HUES6 (cell line): ENCODE results near the gene MEIOC.
"Not testable (repeated sequence)": the region's sequence is repeated elsewhere in the genome, so short reads cannot be mapped to it uniquely, and the experiment has no call there.

ENCODE experiments used
- H3K27ac ChIP-seq: 2 replicates; pipeline ENCODE4 v1.7.0; 2013; ENCODE audit warnings: low read depth, mild to moderate bottlenecking, low read length, inconsistent platforms
- H3K27me3 ChIP-seq: 2 replicates; pipeline ENCODE4 v1.6.1; 2013; ENCODE audit warnings: low read length; ENCODE audit not compliant: control insufficient read depth, insufficient read depth
- H3K36me3 ChIP-seq: 2 replicates; pipeline ENCODE4 v1.6.1; 2013; ENCODE audit warnings: low read length; ENCODE audit not compliant: control insufficient read depth, insufficient read depth
- H3K4me1 ChIP-seq: 2 replicates; pipeline ENCODE4 v1.6.1; 2013; ENCODE audit warnings: low read length; ENCODE audit not compliant: control insufficient read depth, insufficient read depth
- H3K4me3 ChIP-seq: 2 replicates; pipeline ENCODE4 v1.5.1; 2013; ENCODE audit warnings: low read depth, low read length
- H3K9ac ChIP-seq: one replicate; pipeline ENCODE4 v1.6.1; 2013; ENCODE audit warnings: mild to moderate bottlenecking, low read length
- H3K9me3 ChIP-seq: 2 replicates; pipeline ENCODE4 v1.6.1; 2013; ENCODE audit warnings: low read depth, low read length; ENCODE audit not compliant: control insufficient read depth, insufficient read depth

Gene MEIOC

DNA sequence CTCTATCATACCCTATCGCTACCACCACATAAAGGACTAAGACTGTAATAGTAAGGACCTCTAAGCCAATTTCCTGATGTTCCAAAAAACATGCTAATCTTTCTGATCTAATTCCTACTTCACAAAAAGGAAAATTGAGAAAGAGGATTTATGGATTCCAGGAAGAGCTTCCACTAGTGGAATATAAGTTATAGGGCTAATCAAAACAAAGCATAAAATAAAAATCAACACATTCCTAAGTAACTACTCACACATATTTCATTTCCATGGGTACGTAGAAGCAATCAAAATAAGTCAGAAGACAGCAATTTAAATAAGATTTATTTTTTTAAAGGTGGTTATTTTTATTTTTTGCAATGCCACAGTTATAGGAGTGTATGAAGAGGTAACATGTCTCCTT lies 20.9 kb downstream of the MEIOC start:
- Histone ChIP-seq H3K9me3 (no peaks in the 10 kb centered on the region), H3K27me3 (no peaks in the 10 kb centered on the region), H3K36me3 (peaks cover 28% of the 10 kb centered on the region), H3K9ac (no peak overlapping the region), H3K4me1 (no peaks in the 10 kb centered on the region), H3K27ac (no peak overlapping the region), H3K4me3 (no peak overlapping the region)

- H3K4me3 ChIP-seq, H3K27ac ChIP-seq, H3K27me3 ChIP-seq, H3K9ac ChIP-seq, H3K4me1 ChIP-seq, H3K9me3 ChIP-seq: not testable (repeated sequence)
- peaks cover 41% of the 10 kb centered on the region for H3K36me3 ChIP-seq
Observed at GRCh38 chr17:44683303-44683702, 27.0 kb downstream of the MEIOC start.

DNA sequence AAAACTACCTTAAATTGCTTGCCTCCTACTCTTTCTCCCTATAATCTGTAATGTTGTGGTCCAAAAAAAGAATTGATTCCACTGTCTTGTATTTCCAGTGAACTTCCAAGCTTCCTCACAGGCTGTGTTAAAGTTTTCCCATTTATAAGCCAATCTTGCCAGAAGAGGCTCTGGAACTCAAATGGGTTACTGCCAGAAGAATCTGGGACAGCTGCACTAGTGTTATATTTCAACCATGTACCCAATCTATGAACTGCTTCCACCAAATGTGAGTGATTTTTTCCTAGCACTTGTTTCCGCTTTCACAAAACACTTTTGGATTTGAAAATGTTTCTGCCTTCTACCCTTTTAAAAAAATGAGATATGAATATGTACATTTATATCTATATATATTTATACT lies 31.5 kb downstream of the MEIOC start:
- H3K9ac ChIP-seq = no peak overlapping the region
- no peaks in the 10 kb centered on the region for H3K9me3 ChIP-seq
- no peak overlapping the region for H3K27ac ChIP-seq
- H3K4me3 ChIP-seq = no peak overlapping the region
- H3K27me3 ChIP-seq = no peaks in the 10 kb centered on the region
- H3K4me1 ChIP-seq = peaks cover 6% of the 10 kb centered on the region
- peaks cover 15% of the 10 kb centered on the region for H3K36me3 ChIP-seq

DNA sequence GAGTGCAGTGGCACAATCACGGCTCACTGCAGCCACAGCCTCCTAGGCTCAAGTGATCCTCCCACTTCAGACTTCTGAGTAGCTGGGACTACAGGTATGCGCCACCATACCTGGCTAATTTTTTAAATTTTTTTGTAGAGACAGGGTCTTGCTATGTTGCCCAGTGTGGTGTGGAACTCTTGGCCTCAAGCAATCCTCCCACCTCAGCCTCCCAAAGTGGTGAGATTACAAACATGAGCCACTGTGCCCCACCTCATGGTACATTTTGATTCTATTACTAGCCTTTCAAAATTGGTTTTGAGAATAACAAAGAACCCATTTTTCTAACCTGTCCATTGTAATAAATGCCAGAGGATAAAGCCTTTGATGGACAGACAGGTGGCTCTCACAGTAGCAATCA lies 31.9 kb downstream of the MEIOC start:
- H3K9ac ChIP-seq = no peak overlapping the region
- H3K27ac ChIP-seq = no peak overlapping the region
- H3K27me3 ChIP-seq = no peaks in the 10 kb centered on the region
- peaks cover 10% of the 10 kb centered on the region for H3K36me3 ChIP-seq
- H3K4me3 ChIP-seq = peak overlapping the region; percentile 97
- H3K4me1 ChIP-seq = peaks cover 6% of the 10 kb centered on the region
- H3K9me3 ChIP-seq = no peaks in the 10 kb centered on the region

DNA sequence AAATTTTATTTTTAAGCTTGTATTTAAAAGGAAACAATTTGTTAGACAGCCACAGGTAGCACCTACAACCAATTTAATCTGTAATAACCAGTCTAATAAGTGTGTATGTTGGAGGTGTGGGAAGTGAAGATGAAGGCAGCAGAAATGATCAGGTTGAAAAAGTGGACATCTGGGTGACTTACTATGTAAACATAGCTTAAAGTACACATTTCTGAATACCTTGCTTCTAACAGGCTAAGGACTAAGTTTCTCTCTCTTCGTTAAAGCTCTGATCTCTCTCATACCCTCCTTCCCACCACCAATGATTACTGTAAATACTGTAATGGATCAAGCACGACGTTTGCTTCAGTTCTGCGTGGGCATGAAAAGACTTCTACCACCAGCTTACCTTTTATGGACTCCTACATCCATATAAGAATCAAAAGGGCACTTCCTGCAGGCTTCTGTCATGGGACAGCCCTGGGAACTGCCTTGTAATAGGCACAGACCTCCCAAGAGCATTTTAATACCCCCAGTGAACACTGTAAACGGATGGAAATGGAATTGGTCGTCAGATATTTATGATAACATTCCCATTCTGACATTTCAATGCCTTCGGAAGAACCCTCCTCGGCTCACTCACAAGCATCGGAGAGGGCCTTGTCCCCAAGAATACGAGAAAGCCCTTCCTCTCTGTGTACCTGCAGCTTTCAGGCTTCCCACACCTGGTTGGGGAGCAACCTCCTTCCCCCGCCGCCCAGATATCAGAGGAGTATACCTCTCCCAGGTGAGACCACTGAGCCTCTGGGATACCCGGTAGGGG lies 32.6 kb downstream of the MEIOC start:
- H3K4me1 ChIP-seq = peaks cover 6% of the 10 kb centered on the region
- no peaks in the 10 kb centered on the region for H3K27me3 ChIP-seq
- H3K9me3 ChIP-seq = no peaks in the 10 kb centered on the region
- peak overlapping the region; percentile 97 for H3K4me3 ChIP-seq
- peaks cover 4% of the 10 kb centered on the region; the same call in 1 of the 2 replicates for H3K36me3 ChIP-seq
- H3K9ac ChIP-seq = peak overlapping the region; percentile 96
- peak overlapping the region; percentile 70 for H3K27ac ChIP-seq

DNA sequence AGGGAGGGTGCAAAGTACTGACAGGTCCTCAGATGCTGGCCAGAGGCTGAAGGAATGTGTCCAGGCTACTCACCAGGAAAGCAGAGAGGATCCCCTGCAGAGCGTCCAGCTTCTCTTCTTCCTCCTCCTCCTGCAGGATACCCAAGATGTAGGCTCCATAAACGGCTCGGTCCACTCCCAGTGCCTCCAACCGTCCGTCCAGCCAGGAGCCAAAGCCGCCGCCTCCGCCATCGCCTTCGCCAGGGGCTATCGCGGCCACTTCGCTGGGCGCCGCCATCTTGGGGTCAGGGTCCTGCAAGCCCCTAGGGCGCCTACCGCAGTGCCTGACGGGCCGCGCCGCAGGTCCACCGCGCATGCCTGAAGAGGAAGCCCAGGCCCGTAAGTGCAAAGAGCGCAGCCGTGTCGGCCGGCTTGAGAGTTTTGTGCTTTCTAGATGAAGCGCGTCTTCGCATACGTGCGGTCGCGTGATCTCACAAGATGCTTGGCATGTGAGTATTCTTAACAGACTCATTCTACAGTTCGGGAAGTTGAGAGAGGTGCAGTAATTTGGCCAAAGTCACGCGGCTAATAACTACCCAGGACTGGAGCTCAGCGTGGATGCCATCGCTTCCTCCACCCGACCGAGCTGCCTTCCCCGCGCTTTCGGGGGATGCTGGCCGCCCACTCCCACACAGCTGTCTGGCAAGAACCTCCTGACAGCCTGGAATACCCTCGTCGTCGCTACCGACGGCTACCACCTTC lies 33.4 kb downstream of the MEIOC start, which contains the start of gene CCDC43:
Gene CCDC43 (minus strand): TSS at position 300 of the 741 bp plus-strand sequence. CDS start 23 bp downstream, at position 277.
- H3K36me3 ChIP-seq = 0 out of 2 replicates have a peak, but pooled peaks cover 3% of the 10 kb centered on the region
- peak within 1 kb of the TSS; percentile 97 for H3K4me3 ChIP-seq
- H3K27me3 ChIP-seq = no peaks in the 10 kb centered on the region
- peak within 1 kb of the TSS; percentile 96 for H3K9ac ChIP-seq
- no peaks in the 10 kb centered on the region for H3K9me3 ChIP-seq
- peaks cover 6% of the 10 kb centered on the region for H3K4me1 ChIP-seq
- peak within 1 kb of the TSS; percentile 70 for H3K27ac ChIP-seq

DNA sequence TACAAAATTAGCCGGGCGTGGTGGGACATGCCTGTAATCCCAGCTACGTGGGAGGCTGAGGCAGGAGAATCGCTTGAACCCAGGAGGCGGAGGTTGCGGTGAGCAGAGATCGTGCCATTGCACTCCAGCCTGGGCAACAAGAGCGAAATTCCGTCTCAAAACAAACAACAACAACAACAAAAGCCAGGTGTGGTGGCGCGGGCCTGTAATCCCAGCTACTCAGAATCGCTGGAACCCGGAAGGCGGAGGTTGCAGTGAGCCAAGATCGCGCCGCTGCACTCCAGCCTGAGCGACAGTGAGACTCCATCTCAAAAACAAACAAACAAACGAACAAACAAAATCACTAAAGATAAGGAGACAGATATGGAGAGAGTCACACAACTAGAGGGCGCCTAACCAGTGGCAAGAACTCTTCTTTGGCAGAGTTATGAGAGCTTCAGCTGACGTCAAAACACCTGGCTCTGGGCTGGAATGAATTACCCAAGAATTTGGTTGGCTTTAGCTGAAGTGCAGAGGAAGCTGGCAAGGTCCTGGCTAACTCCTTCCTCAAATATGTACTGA lies 34.6 kb downstream of the MEIOC start:
- not testable (repeated sequence) for H3K4me3 ChIP-seq, H3K9ac ChIP-seq, H3K27ac ChIP-seq, H3K36me3 ChIP-seq, H3K4me1 ChIP-seq, H3K27me3 ChIP-seq, H3K9me3 ChIP-seq

- H3K4me1 ChIP-seq = peaks cover 6% of the 10 kb centered on the region
- no peak overlapping the region for H3K4me3 ChIP-seq
- H3K27ac ChIP-seq = no peak overlapping the region
- H3K9ac ChIP-seq = no peak overlapping the region
- H3K36me3 ChIP-seq = no peaks in the 10 kb centered on the region
- H3K9me3 ChIP-seq = no peaks in the 10 kb centered on the region
- H3K27me3 ChIP-seq = no peaks in the 10 kb centered on the region
Observed at GRCh38 chr17:44693609-44694008, 37.3 kb downstream of the MEIOC start.

GRCh38 chr17:44700288-44700687 lies 44.0 kb downstream of the MEIOC start:
- not testable (repeated sequence) for H3K9me3 ChIP-seq, H3K27ac ChIP-seq, H3K4me3 ChIP-seq, H3K36me3 ChIP-seq, H3K27me3 ChIP-seq, H3K9ac ChIP-seq, H3K4me1 ChIP-seq

GRCh38 chr17:44707755-44708400 lies 51.6 kb downstream of the MEIOC start:
- Histone ChIP-seq H3K9me3 (no peaks in the 10 kb centered on the region), H3K27me3 (no peaks in the 10 kb centered on the region), H3K36me3 (no peaks in the 10 kb centered on the region), H3K4me3 (peak overlapping the region; percentile 94), H3K4me1 (peaks cover 6% of the 10 kb centered on the region), H3K27ac (peak overlapping the region; percentile 16; the same call in 1 of the 2 replicates), H3K9ac (peak overlapping the region; percentile 84)
